OCI-LY7 (cell line): ENCODE results near the gene PLCB1. TPM values are rescaled to one million over a fixed set of nuclear protein-coding genes. Genes with fewer than 3 reads are reported as not detected.

Experiments used
- BruUV-seq: library from RNA; stranded (reverse); fragments of 400-500 nt; replicated peaks from 2 replicates; lab custom pipeline; 2021; lab: Mats Ljungman, UMichigan
- CTCF ChIA-PET: fragments of 300-600 bp; sonication (Branson Sonifier 250); formaldehyde crosslinking; loops from one replicate; lab custom pipeline; 2022; ENCODE audit warnings: antibody characterized with exemption; ENCODE audit not compliant: unreplicated experiment; lab: Charles Lee
- POLR2A ChIA-PET: fragments of 300-600 bp; sonication (Branson Sonifier 250); formaldehyde crosslinking; loops from one replicate; lab custom pipeline; 2022; ENCODE audit warnings: antibody characterized with exemption; lab: Charles Lee
- DNase-seq: peaks from one replicate; pipeline ENCODE4 v3.0.0-alpha.2; 2015; ENCODE audit warnings: low spot score
- H2AFZ ChIP-seq: fragments of 200-600 bp; sonication (generic), shearing (Covaris generic); 2 replicates; pipeline ENCODE4 v1.6.1; 2014; ENCODE audit warnings: mild to moderate bottlenecking, antibody characterized with exemption, low read length, moderate library complexity
- H3K27ac ChIP-seq: fragments of 200-600 bp; sonication (generic); 2 replicates; pipeline ENCODE4 v1.5.1; 2014; ENCODE audit warnings: mixed run types, low read depth, mild to moderate bottlenecking, moderate library complexity, low read length, inconsistent platforms; ENCODE audit not compliant: poor library complexity, severe bottlenecking
- H3K36me3 ChIP-seq: fragments of 200-600 bp; sonication (generic); 2 replicates; pipeline ENCODE4 v1.6.1; 2014; ENCODE audit warnings: mild to moderate bottlenecking, antibody characterized with exemption, low read length, moderate library complexity, mixed read lengths; ENCODE audit not compliant: insufficient read depth
- H3K4me1 ChIP-seq: fragments of 200-600 bp; sonication (generic); 2 replicates; pipeline ENCODE4 v1.5.1; 2014; ENCODE audit warnings: mild to moderate bottlenecking, low read length; ENCODE audit not compliant: insufficient read depth, poor library complexity, severe bottlenecking
- H3K4me2 ChIP-seq: fragments of 200-600 bp; sonication (generic); 2 replicates; pipeline ENCODE4 v1.6.1; 2014; ENCODE audit warnings: mild to moderate bottlenecking, low read length
- H3K4me3 ChIP-seq: fragments of 200-600 bp; sonication (generic); 2 replicates; pipeline ENCODE4 v1.5.1; 2014; ENCODE audit warnings: mild to moderate bottlenecking, low read depth, low read length; ENCODE audit not compliant: poor library complexity, severe bottlenecking
- H3K79me2 ChIP-seq: fragments of 200-600 bp; sonication (generic); 2 replicates; pipeline ENCODE4 v1.6.1; 2016; ENCODE audit warnings: low read depth, mild to moderate bottlenecking, low read length, moderate library complexity, mixed read lengths; ENCODE audit not compliant: insufficient read depth
- H3K9me2 ChIP-seq: fragments of 200-600 bp; sonication (generic); 2 replicates; pipeline ENCODE4 v1.6.1; 2016; ENCODE audit warnings: mild to moderate bottlenecking, low read length, mixed read lengths; ENCODE audit not compliant: insufficient read depth
- H3K9me3 ChIP-seq: fragments of 200-600 bp; sonication (generic); 2 replicates; pipeline ENCODE4 v1.6.1; 2014; ENCODE audit warnings: mild to moderate bottlenecking, mixed run types, low read length, mixed read lengths
- H4K20me1 ChIP-seq: fragments of 200-600 bp; sonication (generic); 2 replicates; pipeline ENCODE4 v1.6.1; 2014; ENCODE audit warnings: mild to moderate bottlenecking, antibody characterized with exemption, low read length, moderate library complexity, mixed read lengths; ENCODE audit not compliant: insufficient read depth
- EZH2phosphoT487 ChIP-seq: fragments of 200-600 bp; sonication (generic); IDR thresholded peaks from 2 replicates; pipeline ENCODE4 v1.6.1; 2018; ENCODE audit warnings: low read depth, borderline replicate concordance, mild to moderate bottlenecking, mixed run types, antibody characterized with exemption, low read length, moderate library complexity, mixed read lengths
- intact Hi-C: fragments of 100-400 bp; cut with micrococcal nuclease; formaldehyde crosslinking; loops from one replicate; pipeline ENCODE4 v1.10.0; 2022; ENCODE audit not compliant: unreplicated experiment
- total RNA-seq, 2 experiments: library from RNA; depleted of rRNA in 1 of 2; stranded (reverse); fragments of >200 nt in 1 of 2; shearing (Covaris generic) in 1 of 2; gene quantifications; 2 replicates each; pipeline ENCODE4 v1.2.3, GENCODE V29; 2014 to 2022
- TF ChIP-seq, protein P1 (sequence below): fragments of 200-600 bp; sonication (generic); conservative IDR thresholded peaks from 2 replicates; pipeline ENCODE4 v1.5.1; 2014; ENCODE audit warnings: mild to moderate bottlenecking, antibody characterized with exemption, low read length, moderate library complexity, mixed read lengths

PLCB1 gene
- total RNA-seq, 2 experiments from 2014 or later = 14.6 to 30.5 TPM

DNA sequence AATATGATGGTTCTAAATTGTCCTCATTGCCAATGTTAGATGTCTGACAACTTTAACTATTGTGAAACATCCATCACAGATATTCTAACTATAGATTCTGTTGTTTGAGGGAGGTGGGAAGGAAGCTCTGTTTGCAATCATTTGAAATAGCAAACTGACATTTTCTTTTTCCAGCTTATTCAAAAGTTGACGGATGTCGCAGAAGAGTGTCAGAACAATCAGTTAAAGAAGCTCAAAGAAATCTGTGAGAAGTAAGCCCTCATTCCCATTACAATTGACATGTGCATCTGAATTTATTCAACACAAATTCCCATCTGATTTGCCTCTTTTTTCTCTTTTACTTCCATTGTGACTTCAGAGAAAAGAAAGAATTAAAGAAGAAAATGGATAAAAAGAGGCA, 656.2 kb downstream of the PLCB1 start:
- no peaks in the 10 kb centered on the region for H3K9me3 ChIP-seq
- no peak overlapping the region for H3K4me3 ChIP-seq
- no peak overlapping the region for H2AFZ ChIP-seq
- no TSS peak for BruUV-seq
- H3K9me2 ChIP-seq = no peaks in the 10 kb centered on the region
- DNase-seq = no peak
- TF ChIP-seq, protein P1, sequence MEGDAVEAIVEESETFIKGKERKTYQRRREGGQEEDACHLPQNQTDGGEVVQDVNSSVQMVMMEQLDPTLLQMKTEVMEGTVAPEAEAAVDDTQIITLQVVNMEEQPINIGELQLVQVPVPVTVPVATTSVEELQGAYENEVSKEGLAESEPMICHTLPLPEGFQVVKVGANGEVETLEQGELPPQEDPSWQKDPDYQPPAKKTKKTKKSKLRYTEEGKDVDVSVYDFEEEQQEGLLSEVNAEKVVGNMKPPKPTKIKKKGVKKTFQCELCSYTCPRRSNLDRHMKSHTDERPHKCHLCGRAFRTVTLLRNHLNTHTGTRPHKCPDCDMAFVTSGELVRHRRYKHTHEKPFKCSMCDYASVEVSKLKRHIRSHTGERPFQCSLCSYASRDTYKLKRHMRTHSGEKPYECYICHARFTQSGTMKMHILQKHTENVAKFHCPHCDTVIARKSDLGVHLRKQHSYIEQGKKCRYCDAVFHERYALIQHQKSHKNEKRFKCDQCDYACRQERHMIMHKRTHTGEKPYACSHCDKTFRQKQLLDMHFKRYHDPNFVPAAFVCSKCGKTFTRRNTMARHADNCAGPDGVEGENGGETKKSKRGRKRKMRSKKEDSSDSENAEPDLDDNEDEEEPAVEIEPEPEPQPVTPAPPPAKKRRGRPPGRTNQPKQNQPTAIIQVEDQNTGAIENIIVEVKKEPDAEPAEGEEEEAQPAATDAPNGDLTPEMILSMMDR = no peak
- TF ChIP-seq EZH2phosphoT487 = no peak
- intact Hi-C loops = no loop called here
- no peaks in the 10 kb centered on the region for H3K79me2 ChIP-seq
- H3K4me1 ChIP-seq = no peaks in the 10 kb centered on the region
- no peak overlapping the region for H3K4me2 ChIP-seq
- ChIA-PET CTCF (no interaction called here), POLR2A (no interaction called here)
- H3K36me3 ChIP-seq = no peaks in the 10 kb centered on the region
- H3K27ac ChIP-seq = no peak overlapping the region
- no peaks in the 10 kb centered on the region for H4K20me1 ChIP-seq

DNA sequence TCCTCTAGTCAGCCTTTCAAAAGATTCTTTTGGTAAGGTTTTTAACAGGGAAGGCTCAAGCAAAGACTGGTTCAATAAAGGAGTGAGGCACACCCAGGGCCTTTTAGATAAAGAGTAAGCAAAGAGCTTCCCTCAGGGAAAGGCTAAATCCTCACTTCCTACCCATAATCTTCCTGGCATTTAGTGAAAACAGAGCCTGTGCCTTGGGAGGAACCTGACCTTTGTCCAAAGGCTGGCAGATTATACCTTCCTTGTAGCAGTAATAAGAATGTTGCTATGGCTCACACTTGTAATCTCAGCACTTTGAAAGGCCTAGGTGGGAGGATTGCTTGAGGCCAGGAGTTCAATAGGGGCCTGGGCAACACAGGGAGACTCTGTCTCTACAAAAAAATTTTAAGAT, 656.8 kb downstream of the PLCB1 start:
- Histone ChIP-seq H3K4me1 (no peaks in the 10 kb centered on the region), H3K79me2 (no peaks in the 10 kb centered on the region), H3K4me3 (no peak overlapping the region), H3K27ac (no peak overlapping the region), H4K20me1 (no peaks in the 10 kb centered on the region), H2AFZ (no peak overlapping the region), H3K4me2 (no peak overlapping the region), H3K36me3 (no peaks in the 10 kb centered on the region), H3K9me3 (no peaks in the 10 kb centered on the region), H3K9me2 (no peaks in the 10 kb centered on the region)
- BruUV-seq = no TSS peak
- POLR2A ChIA-PET = no interaction called here
- no peak for DNase-seq
- intact Hi-C loops = no loop called here
- CTCF ChIA-PET = interaction anchor here (1.0 kb wide), 1 partner anchor 18 kb away, joined by 3 read pairs; no protein-coding TSS in a partner anchor
- no peak for TF ChIP-seq EZH2phosphoT487
- TF ChIP-seq, protein P1 = no peak

DNA sequence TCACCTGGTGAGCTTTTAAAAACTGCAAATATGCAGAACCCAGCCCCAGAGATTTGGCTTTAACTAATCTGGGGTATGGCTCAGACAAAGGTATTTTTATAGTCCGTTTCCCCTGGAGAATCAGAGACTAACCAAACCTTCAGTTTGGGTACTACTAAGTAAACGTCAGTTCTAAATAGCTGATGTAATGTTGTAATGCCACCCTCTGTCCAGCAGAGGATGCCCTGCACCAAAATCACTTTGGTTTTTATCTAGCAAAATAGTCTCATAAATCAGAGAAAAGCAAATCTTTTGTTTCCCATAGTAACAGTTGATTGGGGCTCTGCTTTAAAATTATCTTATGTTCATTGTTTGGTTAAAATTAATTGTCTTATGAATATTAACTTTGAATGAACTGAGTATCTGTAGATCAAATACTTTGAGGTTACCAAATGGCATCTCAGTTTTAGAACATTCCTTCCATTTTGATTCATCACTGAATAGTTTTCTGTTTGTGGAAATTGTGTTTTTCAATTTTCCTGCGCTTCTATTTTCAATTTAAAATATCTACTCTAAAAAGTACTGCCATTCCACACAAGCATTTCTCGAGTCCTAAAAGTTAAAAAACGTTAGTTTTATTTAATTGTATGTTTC, 658.5 kb downstream of the PLCB1 start:
- CTCF ChIA-PET = no interaction called here

More for the DNA sequence above, 658.5 kb downstream of the PLCB1 start:
- peak; percentile 41 for DNase-seq
- intact Hi-C loops = no loop called here
- Histone ChIP-seq H3K79me2 (no peaks in the 10 kb centered on the region), H3K4me3 (no peak overlapping the region), H2AFZ (no peak overlapping the region), H3K4me1 (no peaks in the 10 kb centered on the region), H3K27ac (no peak overlapping the region), H3K4me2 (no peak overlapping the region), H4K20me1 (no peaks in the 10 kb centered on the region), H3K36me3 (no peaks in the 10 kb centered on the region), H3K9me2 (no peaks in the 10 kb centered on the region), H3K9me3 (no peaks in the 10 kb centered on the region)
- TF ChIP-seq, protein P1 = peak; percentile 97
- TF ChIP-seq EZH2phosphoT487 = no peak
- no TSS peak for BruUV-seq
- POLR2A ChIA-PET = interaction anchor here (0.6 to 0.7 kb wide), 2 partner anchors 23 to 588 kb away, joined by 3 read pairs; no protein-coding TSS in a partner anchor
